HT-29 (cell line): Measurements from ENCODE around the gene KREMEN1. TPM values are rescaled to one million over a fixed set of nuclear protein-coding genes. Genes with fewer than 3 reads are reported as not detected.
"Not testable (repeated sequence)": the region's sequence is repeated elsewhere in the genome, so short reads cannot be mapped to it uniquely, and the experiment has no call there.

ENCODE experiments used
- DNase-seq: peaks from one replicate; pipeline ENCODE4 v3.0.0-alpha.2; 2015; ENCODE audit warnings: low spot score
- total RNA-seq: library from RNA; depleted of rRNA; stranded (reverse); fragments of >200 nt; shearing (Covaris generic); gene quantifications from 2 replicates; pipeline ENCODE4 v1.2.3, GENCODE V29; 2014

The KREMEN1 gene
- total RNA-seq, 1 experiment from 2014 or later = 6.8 TPM

- DNase-seq = no peak
These were observed 5.4 kb downstream of the KREMEN1 start for GRCh38 chr22:29078036-29078868.

- no peak for DNase-seq
These were observed 6.0 kb downstream of the KREMEN1 start for GRCh38 chr22:29078869-29079207.

GRCh38 chr22:29079218-29079901 lies 6.5 kb downstream of the KREMEN1 start:
- DNase-seq = peak; percentile 82

GRCh38 chr22:29080106-29080975 lies 7.5 kb downstream of the KREMEN1 start:
- no peak for DNase-seq

GRCh38 chr22:29081517-29082236 lies 8.8 kb downstream of the KREMEN1 start:
- no peak for DNase-seq

- no peak for DNase-seq
These were observed 10.2 kb downstream of the KREMEN1 start for GRCh38 chr22:29082826-29083545.

GRCh38 chr22:29083576-29083932 lies 10.7 kb downstream of the KREMEN1 start:
- not testable (repeated sequence) for DNase-seq

- DNase-seq = no peak
These were observed 11.2 kb downstream of the KREMEN1 start for GRCh38 chr22:29083933-29084591.

- DNase-seq = no peak
These were observed 14.2 kb downstream of the KREMEN1 start for GRCh38 chr22:29087012-29087411.

- no peak for DNase-seq
These were observed 16.0 kb downstream of the KREMEN1 start for GRCh38 chr22:29088809-29089208.

GRCh38 chr22:29089507-29089906 lies 16.7 kb downstream of the KREMEN1 start:
- no peak for DNase-seq

GRCh38 chr22:29090039-29090438 lies 17.2 kb downstream of the KREMEN1 start:
- no peak for DNase-seq

- no peak for DNase-seq
These were observed 19.4 kb downstream of the KREMEN1 start for GRCh38 chr22:29092243-29092642.

- DNase-seq = no peak
These were observed 20.2 kb downstream of the KREMEN1 start for GRCh38 chr22:29093030-29093429.

- DNase-seq = no peak
These were observed 20.9 kb downstream of the KREMEN1 start for GRCh38 chr22:29093501-29094300.

GRCh38 chr22:29095459-29095858 lies 22.6 kb downstream of the KREMEN1 start:
- DNase-seq = no peak

- DNase-seq = peak; percentile 24
These were observed 24.2 kb downstream of the KREMEN1 start for GRCh38 chr22:29096736-29097669.

- no peak for DNase-seq
These were observed 25.5 kb downstream of the KREMEN1 start for GRCh38 chr22:29098296-29098695.
